Activated CD4-positive, alpha-beta T cell treated with anti-CD3 and anti-CD28 coated beads, Interleukin-2, amount 10 ng/mL, durations not matched to agents 7 days and 5 days (primary cell): ENCODE data around the gene DCTPP1. TPM values are rescaled to one million over a fixed set of nuclear protein-coding genes. Genes with fewer than 3 reads are reported as not detected.
A peak's percentile ranks its signal among the peaks of the same experiment; 100 is the strongest.
"Not testable (repeated sequence)": the region's sequence is repeated elsewhere in the genome, so short reads cannot be mapped to it uniquely, and the experiment has no call there.

Experiments used
- CTCF ChIA-PET: fragments of 350-600 bp; sonication (Branson Sonifier 250); formaldehyde crosslinking; loops from one replicate; lab custom pipeline; 2021; ENCODE audit warnings: antibody characterized with exemption; lab: Charles Lee
- POLR2A ChIA-PET: fragments of 350-600 bp; sonication (Branson Sonifier 250); formaldehyde crosslinking; loops from one replicate; lab custom pipeline; 2021; ENCODE audit warnings: antibody characterized with exemption; lab: Charles Lee
- DNase-seq: peaks from one replicate; pipeline ENCODE4 v3.0.0-alpha.2; 2020
- H3K27ac Mint-ChIP-seq: one replicate; pipeline ENCODE4 v1.8.0; 2021; ENCODE audit warnings: mild to moderate bottlenecking, moderate library complexity, mixed read lengths
- H3K27me3 Mint-ChIP-seq: one replicate; pipeline ENCODE4 v1.8.0; 2021; ENCODE audit warnings: mixed read lengths
- H3K36me3 Mint-ChIP-seq: one replicate; pipeline ENCODE4 v1.8.0; 2021; ENCODE audit warnings: low read depth, mixed read lengths
- H3K4me1 Mint-ChIP-seq: one replicate; pipeline ENCODE4 v1.8.0; 2021; ENCODE audit warnings: mixed read lengths
- H3K4me3 Mint-ChIP-seq: one replicate; pipeline ENCODE4 v1.8.0; 2021; ENCODE audit warnings: mild to moderate bottlenecking, moderate library complexity, mixed read lengths
- H3K9me3 Mint-ChIP-seq: one replicate; pipeline ENCODE4 v1.8.0; 2021; ENCODE audit warnings: mixed read lengths
- total RNA-seq, 2 experiments: library from RNA; stranded (reverse); gene quantifications; one replicate each; pipeline ENCODE4 v1.2.3, GENCODE V29; 2021

DCTPP1 gene
- total RNA-seq, 2 experiments from 2014 or later, result 48.4 to 51.4 TPM

GRCh38 chr16:30461426-30461825 lies 31.6 kb upstream of the DCTPP1 start:
- DNase-seq, H3K9me3 Mint-ChIP-seq, H3K36me3 Mint-ChIP-seq, POLR2A ChIA-PET, H3K4me3 Mint-ChIP-seq, H3K27me3 Mint-ChIP-seq: not testable (repeated sequence)
- CTCF ChIA-PET, result interaction anchor here (1.2 to 5.9 kb wide), 4 partner anchors 8 to 32 kb away, joined by 3 to 35 read pairs (median 15); partner anchors contain the start of gene DCTPP1
- peak overlapping the region; percentile 71 for H3K27ac Mint-ChIP-seq
- peaks cover 72% of the 10 kb centered on the region for H3K4me1 Mint-ChIP-seq

DNA sequence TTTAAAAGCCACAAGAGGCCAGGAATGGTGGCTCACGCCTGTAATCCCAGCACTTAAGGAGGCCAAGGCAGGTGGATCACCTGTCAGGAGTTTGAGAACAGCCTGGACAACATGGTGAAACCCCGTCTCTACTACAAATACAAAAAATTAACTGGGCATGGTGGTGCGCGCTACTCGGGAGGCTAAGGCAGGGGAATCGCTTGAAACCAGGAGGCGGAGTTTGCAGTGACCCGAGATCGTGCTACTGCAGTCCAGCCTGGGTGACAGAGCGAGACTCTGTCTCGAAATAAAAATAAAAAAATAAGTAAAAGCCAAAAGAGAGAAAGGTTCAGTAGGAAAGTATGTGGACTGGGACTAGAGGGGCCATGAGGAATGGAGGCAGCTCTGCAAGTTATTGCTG lies 29.6 kb upstream of the DCTPP1 start:
- peaks cover 4% of the 10 kb centered on the region for H3K36me3 Mint-ChIP-seq
- ChIA-PET POLR2A (interaction anchor here (1.5 kb wide), 1 partner anchor 13 kb away, joined by 23 read pairs; the partner anchor contains the start of gene ITGAL), CTCF (interaction anchor here (1.0 to 5.9 kb wide), 10 partner anchors 10 to 234 kb away, joined by 3 to 35 read pairs (median 6); partner anchors contain the start of genes DCTPP1, ITGAL and SEPHS2)
- DNase-seq, result no peak
- peak overlapping the region; percentile 68 for H3K4me3 Mint-ChIP-seq
- peaks cover 74% of the 10 kb centered on the region for H3K4me1 Mint-ChIP-seq
- peaks cover 2% of the 10 kb centered on the region for H3K9me3 Mint-ChIP-seq
- peak overlapping the region; percentile 99 for H3K27ac Mint-ChIP-seq
- no peaks in the 10 kb centered on the region for H3K27me3 Mint-ChIP-seq

DNA sequence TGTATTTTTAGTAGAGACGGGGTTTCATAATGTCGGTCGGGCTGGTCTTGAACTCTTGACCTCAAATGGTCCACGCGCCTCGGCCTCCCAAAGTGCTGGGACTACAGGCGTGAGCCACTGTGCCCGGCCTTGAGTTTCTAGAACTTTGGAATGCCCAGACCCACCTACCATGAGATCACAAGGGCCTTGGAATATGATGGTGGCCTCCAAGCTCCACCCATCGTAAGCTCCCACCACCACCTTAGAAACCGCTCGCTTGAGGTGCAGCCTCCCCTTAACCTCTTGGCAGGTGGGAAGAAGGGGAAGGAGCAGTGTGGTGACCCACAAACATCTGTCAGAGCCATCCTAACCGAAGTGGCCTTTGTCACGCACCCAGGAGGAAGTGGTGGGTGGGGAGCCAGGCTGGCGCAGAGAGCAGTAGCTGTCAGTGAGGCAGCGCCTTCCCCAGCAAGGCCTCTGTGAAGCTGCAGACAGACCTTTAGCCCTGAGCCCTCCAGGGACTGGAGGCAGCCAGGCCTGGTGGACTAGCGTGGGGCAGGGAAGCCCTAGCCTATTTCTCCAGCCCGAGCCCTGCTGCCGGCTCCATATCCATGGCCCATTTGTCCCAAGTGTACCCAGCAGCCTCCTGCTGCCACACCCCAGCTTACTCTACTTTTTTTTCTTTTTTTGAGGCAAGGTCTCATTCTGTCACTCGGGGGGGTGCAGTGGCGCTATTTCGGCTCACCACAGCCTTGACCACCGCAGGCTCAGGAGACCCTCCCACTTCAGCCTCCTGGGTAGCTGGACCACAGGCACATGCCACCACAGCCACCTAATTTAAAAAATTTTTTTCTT lies 28.9 kb upstream of the DCTPP1 start:
- peak; percentile 93 for DNase-seq
- ChIA-PET CTCF (interaction anchor here (0.6 to 5.9 kb wide), 17 partner anchors 8 to 407 kb away, joined by 3 to 35 read pairs (median 5); partner anchors contain the start of genes DCTPP1, ITGAL and SEPHS2), POLR2A (interaction anchor here (0.6 to 1.5 kb wide), 5 partner anchors 12 to 152 kb away, joined by 3 to 23 read pairs (median 3); partner anchors contain the start of gene ITGAL)
- peaks cover 2% of the 10 kb centered on the region for H3K9me3 Mint-ChIP-seq
- H3K36me3 Mint-ChIP-seq, result peaks cover 4% of the 10 kb centered on the region
- peak overlapping the region; percentile 99 for H3K27ac Mint-ChIP-seq
- peaks cover 79% of the 10 kb centered on the region for H3K4me1 Mint-ChIP-seq
- H3K4me3 Mint-ChIP-seq, result peak overlapping the region; percentile 68
- no peaks in the 10 kb centered on the region for H3K27me3 Mint-ChIP-seq

DNA sequence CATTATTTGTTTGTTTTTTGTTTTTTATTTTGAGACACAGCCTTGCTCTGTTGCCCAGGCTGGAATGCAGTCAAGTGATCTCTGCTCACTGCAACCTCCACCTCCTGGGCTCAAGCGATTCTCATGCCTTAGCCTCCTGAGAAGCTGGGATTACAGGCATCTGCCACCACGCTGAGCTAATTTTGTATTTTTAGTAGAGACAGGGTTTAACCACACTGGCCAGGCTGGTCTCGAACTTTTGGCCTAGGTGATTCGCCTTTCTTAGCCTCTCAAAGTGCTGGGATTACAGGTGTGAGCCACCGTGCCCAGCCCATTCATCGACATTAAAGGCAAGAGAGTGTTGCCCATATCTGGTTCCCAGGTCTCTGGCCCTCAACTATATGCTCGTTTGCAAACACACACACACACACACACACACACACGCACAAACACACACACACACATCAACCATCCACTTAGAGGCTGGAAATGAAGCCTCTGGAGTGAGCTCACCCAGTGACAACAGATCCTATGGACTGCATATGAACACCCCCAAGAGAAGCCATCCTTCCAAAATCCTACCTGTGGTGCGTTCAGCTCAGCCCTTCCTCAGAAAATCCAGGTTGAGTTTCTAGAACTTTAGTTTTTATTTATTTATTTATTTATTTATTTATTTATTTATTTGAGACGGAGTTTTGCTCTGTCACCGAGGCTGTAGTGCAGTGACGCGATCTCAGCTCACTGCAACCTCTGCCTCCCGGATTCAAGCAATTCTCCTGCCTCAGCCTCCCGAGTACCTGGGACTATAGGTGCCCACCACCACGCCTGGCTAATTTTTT lies 28.1 kb upstream of the DCTPP1 start:
- ChIA-PET POLR2A (interaction anchor here (0.7 to 1.5 kb wide), 3 partner anchors 13 to 69 kb away, joined by 3 to 23 read pairs (median 3); partner anchors contain the start of gene ITGAL), CTCF (interaction anchor here (0.7 to 5.9 kb wide), 17 partner anchors 8 to 236 kb away, joined by 3 to 35 read pairs (median 5); partner anchors contain the start of genes DCTPP1, ITGAL and SEPHS2)
- Mint-ChIP-seq H3K36me3 (no peaks in the 10 kb centered on the region), H3K27ac (peak overlapping the region; percentile 99), H3K4me3 (peak overlapping the region; percentile 68), H3K4me1 (peaks cover 78% of the 10 kb centered on the region), H3K27me3 (no peaks in the 10 kb centered on the region), H3K9me3 (no peaks in the 10 kb centered on the region)
- no peak for DNase-seq

DNA sequence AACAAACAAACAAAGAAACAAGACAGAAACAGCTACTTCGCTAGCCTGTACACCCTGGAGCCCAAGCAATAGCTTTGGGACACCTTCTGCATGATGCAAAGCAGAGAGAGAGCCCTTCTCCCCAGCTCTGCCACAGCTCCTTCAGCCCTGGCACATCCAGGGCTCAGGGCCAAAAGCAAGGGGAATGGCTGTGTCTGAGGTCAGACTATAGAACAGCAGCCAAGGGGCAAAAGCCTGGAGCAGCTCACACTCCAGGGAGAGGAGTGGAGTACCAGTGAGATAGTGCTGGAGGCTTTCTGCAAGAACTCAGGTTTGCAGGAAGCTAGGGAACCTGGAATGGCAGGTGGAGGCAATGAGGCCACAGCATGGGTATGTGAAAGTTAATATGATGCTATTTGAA lies 27.4 kb upstream of the DCTPP1 start:
- Mint-ChIP-seq H3K9me3 (no peaks in the 10 kb centered on the region), H3K4me1 (peaks cover 82% of the 10 kb centered on the region)

GRCh38 chr16:30456302-30456701 lies 26.5 kb upstream of the DCTPP1 start:
- no peaks in the 10 kb centered on the region for H3K9me3 Mint-ChIP-seq
- peaks cover 76% of the 10 kb centered on the region for H3K4me1 Mint-ChIP-seq
- no peak for DNase-seq
- no peaks in the 10 kb centered on the region for H3K27me3 Mint-ChIP-seq
- H3K36me3 Mint-ChIP-seq, result no peaks in the 10 kb centered on the region
- POLR2A ChIA-PET, result no interaction called here
- peak overlapping the region; percentile 99 for H3K27ac Mint-ChIP-seq
- no peak overlapping the region for H3K4me3 Mint-ChIP-seq
- CTCF ChIA-PET, result interaction anchor here (0.8 to 5.4 kb wide), 7 partner anchors 9 to 102 kb away, joined by 3 to 25 read pairs (median 7); partner anchors contain the start of genes DCTPP1, ITGAL, SEPHS2 and ZNF764

More for the DNA sequence above, 27.4 kb upstream of the DCTPP1 start:
- H3K36me3 Mint-ChIP-seq, result no peaks in the 10 kb centered on the region
- ChIA-PET CTCF (interaction anchor here (0.7 to 5.9 kb wide), 12 partner anchors 7 to 158 kb away, joined by 3 to 35 read pairs (median 7); partner anchors contain the start of genes DCTPP1, ITGAL, SEPHS2 and ZNF764), POLR2A (interaction anchor here (0.5 kb wide), 1 partner anchor 13 kb away, joined by 3 read pairs; no protein-coding TSS in a partner anchor)
- H3K27me3 Mint-ChIP-seq, result no peaks in the 10 kb centered on the region
- peak overlapping the region; percentile 20 for H3K4me3 Mint-ChIP-seq
- no peak for DNase-seq
- H3K27ac Mint-ChIP-seq, result peak overlapping the region; percentile 99

GRCh38 chr16:30452709-30453580 lies 23.1 kb upstream of the DCTPP1 start:
- Mint-ChIP-seq H3K4me1 (peaks cover 77% of the 10 kb centered on the region), H3K27ac (peak overlapping the region; percentile 71)
- H3K9me3 Mint-ChIP-seq, DNase-seq, POLR2A ChIA-PET, H3K36me3 Mint-ChIP-seq, H3K4me3 Mint-ChIP-seq, H3K27me3 Mint-ChIP-seq: not testable (repeated sequence)
- CTCF ChIA-PET, result interaction anchor here (1.4 to 1.6 kb wide), 2 partner anchors 23 to 27 kb away, joined by 3 to 7 read pairs; partner anchors contain the start of gene DCTPP1

GRCh38 chr16:30449116-30449435 lies 19.2 kb upstream of the DCTPP1 start:
- Mint-ChIP-seq H3K27ac (peak overlapping the region; percentile 13), H3K4me3 (no peak overlapping the region), H3K36me3 (peaks cover 16% of the 10 kb centered on the region), H3K4me1 (peaks cover 71% of the 10 kb centered on the region), H3K9me3 (no peaks in the 10 kb centered on the region), H3K27me3 (no peaks in the 10 kb centered on the region)
- ChIA-PET CTCF (interaction anchor here (0.6 to 3.3 kb wide), 22 partner anchors 11 to 242 kb away, joined by 3 to 35 read pairs (median 4); partner anchors contain the start of genes DCTPP1, ITGAL and ZNF785), POLR2A (no interaction called here)
- DNase-seq, result no peak

- Mint-ChIP-seq H3K27me3 (no peaks in the 10 kb centered on the region), H3K27ac (peak overlapping the region; percentile 68), H3K36me3 (peaks cover 28% of the 10 kb centered on the region), H3K4me1 (peaks cover 72% of the 10 kb centered on the region), H3K9me3 (no peaks in the 10 kb centered on the region), H3K4me3 (no peak overlapping the region)
- DNase-seq, result no peak
- POLR2A ChIA-PET, result no interaction called here
- CTCF ChIA-PET, result interaction anchor here (0.6 to 1.8 kb wide), 6 partner anchors 9 to 113 kb away, joined by 3 to 5 read pairs (median 4); no protein-coding TSS in a partner anchor
Observed at GRCh38 chr16:30447512-30448226, 17.8 kb upstream of the DCTPP1 start.

GRCh38 chr16:30446203-30446595 lies 16.4 kb upstream of the DCTPP1 start:
- ChIA-PET POLR2A (no interaction called here), CTCF (interaction anchor here (1.1 to 1.8 kb wide), 2 partner anchors 10 to 12 kb away, joined by 3 to 5 read pairs; no protein-coding TSS in a partner anchor)
- H3K4me1 Mint-ChIP-seq, result peaks cover 65% of the 10 kb centered on the region
- no peaks in the 10 kb centered on the region for H3K27me3 Mint-ChIP-seq
- H3K36me3 Mint-ChIP-seq, result peaks cover 32% of the 10 kb centered on the region
- H3K27ac Mint-ChIP-seq, result peak overlapping the region; percentile 94
- DNase-seq, result no peak
- H3K4me3 Mint-ChIP-seq, result peak overlapping the region; percentile 88
- no peaks in the 10 kb centered on the region for H3K9me3 Mint-ChIP-seq
